WTC11 (cell line): ENCODE results near the gene ARHGEF33.

ENCODE experiments used
- ATF2 ChIP-seq: sonication (generic); formaldehyde crosslinking; IDR thresholded peaks from 2 replicates; pipeline ENCODE4 v1.8.1; 2022; ENCODE audit warnings: low read depth, missing genetic modification reagents, borderline replicate concordance
- CTCF ChIP-seq: fragments of 200-600 bp; IDR thresholded peaks from 2 replicates; pipeline ENCODE4 v1.8.0; 2022; ENCODE audit warnings: antibody characterized with exemption
- ESRRA ChIP-seq: sonication (generic); formaldehyde crosslinking; IDR thresholded peaks from 2 replicates; pipeline ENCODE4 v1.8.1; 2022; ENCODE audit warnings: mild to moderate bottlenecking, missing genetic modification reagents, borderline replicate concordance
- HMGA2 ChIP-seq: fragments of 250-450 bp; sonication (Bioruptor Pico); IDR thresholded peaks from 2 replicates; pipeline ENCODE4 v1.4.0; 2021; ENCODE audit warnings: mild to moderate bottlenecking, moderate library complexity
- IRF1 ChIP-seq: sonication (generic); formaldehyde crosslinking; IDR thresholded peaks from 2 replicates; pipeline ENCODE4 v1.8.0; 2023; ENCODE audit warnings: missing genetic modification reagents
- IRF2 ChIP-seq: sonication (generic); formaldehyde crosslinking; IDR thresholded peaks from 2 replicates; pipeline ENCODE4 v1.8.0; 2022; ENCODE audit warnings: low read depth, missing genetic modification reagents, borderline replicate concordance
- JUN ChIP-seq: sonication (generic); formaldehyde crosslinking; IDR thresholded peaks from 2 replicates; pipeline ENCODE4 v1.8.0; 2023; ENCODE audit warnings: mild to moderate bottlenecking, missing genetic modification reagents
- MAX ChIP-seq: sonication (generic); formaldehyde crosslinking; IDR thresholded peaks from 2 replicates; pipeline ENCODE4 v1.8.0; 2022; ENCODE audit warnings: mild to moderate bottlenecking, missing genetic modification reagents
- SP1 ChIP-seq: sonication (generic); formaldehyde crosslinking; conservative IDR thresholded peaks from 2 replicates; pipeline ENCODE4 v1.8.1; 2022; ENCODE audit warnings: missing genetic modification reagents
- ZBTB21 ChIP-seq: sonication (generic); formaldehyde crosslinking; IDR thresholded peaks from 2 replicates; pipeline ENCODE4 v1.8.1; 2023; ENCODE audit warnings: mild to moderate bottlenecking, missing genetic modification reagents, borderline replicate concordance

GRCh38 chr2:38886063-38886462 lies 3.6 kb upstream of the ARHGEF33 start:
- TF ChIP-seq CTCF (no peak), ESRRA (CRISPR knock-in tag) (no peak), IRF1 (CRISPR knock-in tag) (no peak), SP1 (CRISPR knock-in tag) (no peak), HMGA2 (CRISPR knock-in tag) (no peak), JUN (CRISPR knock-in tag) (no peak), IRF2 (CRISPR knock-in tag) (no peak), ZBTB21 (CRISPR knock-in tag) (no peak), MAX (CRISPR knock-in tag) (no peak), ATF2 (CRISPR knock-in tag) (no peak)
